ENCODE data around the gene CHID1.

DNA sequence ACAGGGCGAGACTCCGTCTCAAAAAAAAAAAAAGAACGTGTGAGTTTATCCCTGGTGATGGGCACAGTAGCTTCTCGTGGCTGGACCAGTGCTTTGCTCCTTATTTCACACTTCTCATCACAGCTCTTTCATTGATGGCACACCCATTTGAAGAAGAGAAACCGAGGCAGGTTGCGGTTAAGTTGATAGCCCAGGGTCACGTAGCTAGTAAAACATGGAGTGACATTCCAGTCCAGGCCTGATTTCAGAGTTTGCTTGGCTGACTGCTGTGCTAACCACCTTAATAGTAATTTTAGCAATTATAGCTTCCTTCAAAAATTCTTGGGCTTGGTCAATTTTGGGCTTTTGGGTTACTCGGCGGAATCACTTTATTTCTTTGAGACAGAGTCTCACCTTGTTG is 40.9 kb upstream of the CHID1 start:
- TF ChIP-seq, protein P1, sequence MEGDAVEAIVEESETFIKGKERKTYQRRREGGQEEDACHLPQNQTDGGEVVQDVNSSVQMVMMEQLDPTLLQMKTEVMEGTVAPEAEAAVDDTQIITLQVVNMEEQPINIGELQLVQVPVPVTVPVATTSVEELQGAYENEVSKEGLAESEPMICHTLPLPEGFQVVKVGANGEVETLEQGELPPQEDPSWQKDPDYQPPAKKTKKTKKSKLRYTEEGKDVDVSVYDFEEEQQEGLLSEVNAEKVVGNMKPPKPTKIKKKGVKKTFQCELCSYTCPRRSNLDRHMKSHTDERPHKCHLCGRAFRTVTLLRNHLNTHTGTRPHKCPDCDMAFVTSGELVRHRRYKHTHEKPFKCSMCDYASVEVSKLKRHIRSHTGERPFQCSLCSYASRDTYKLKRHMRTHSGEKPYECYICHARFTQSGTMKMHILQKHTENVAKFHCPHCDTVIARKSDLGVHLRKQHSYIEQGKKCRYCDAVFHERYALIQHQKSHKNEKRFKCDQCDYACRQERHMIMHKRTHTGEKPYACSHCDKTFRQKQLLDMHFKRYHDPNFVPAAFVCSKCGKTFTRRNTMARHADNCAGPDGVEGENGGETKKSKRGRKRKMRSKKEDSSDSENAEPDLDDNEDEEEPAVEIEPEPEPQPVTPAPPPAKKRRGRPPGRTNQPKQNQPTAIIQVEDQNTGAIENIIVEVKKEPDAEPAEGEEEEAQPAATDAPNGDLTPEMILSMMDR (IDR thresholded peaks at IDR 0.05) = no peak
- TF ChIP-seq EZH2 (IDR thresholded peaks at IDR 0.05) (no peak), EZH2phosphoT487 (IDR thresholded peaks at IDR 0.05) (no peak)
